HepG2 (cell line): ENCODE measurements around the gene FAH. TPM values are rescaled to one million over a fixed set of nuclear protein-coding genes. Genes with fewer than 3 reads are reported as not detected.
A peak's percentile ranks its signal among the peaks of the same experiment; 100 is the strongest.

ENCODE experiments used
- BCL6 ChIP-seq: IDR thresholded peaks from 2 replicates; pipeline ENCODE4 v1.6.1; 2016; ENCODE audit warnings: missing genetic modification reagents, missing compliant biosample characterization
- ESRRA ChIP-seq: sonication (generic); formaldehyde crosslinking; IDR thresholded peaks from 2 replicates; pipeline ENCODE4 v1.5.1; 2020; ENCODE audit warnings: mild to moderate bottlenecking, low read depth, missing genetic modification reagents
- HNRNPL ChIP-seq: fragments of 200-400 bp; formaldehyde crosslinking; IDR thresholded peaks from 2 replicates; pipeline ENCODE4 v1.6.1; 2017; ENCODE audit warnings: mild to moderate bottlenecking, low read depth, low read length
- HOXA5 ChIP-seq: sonication (generic); formaldehyde crosslinking; IDR thresholded peaks from 2 replicates; pipeline ENCODE4 v1.4.0; 2020; ENCODE audit warnings: missing genetic modification reagents
- MED1 ChIP-seq: sonication (generic); formaldehyde crosslinking; IDR thresholded peaks from 2 replicates; pipeline ENCODE4 v1.4.0; 2020; ENCODE audit warnings: missing genetic modification reagents
- MEF2D ChIP-seq: sonication (generic); formaldehyde crosslinking; IDR thresholded peaks from 2 replicates; pipeline ENCODE4 v1.5.1; 2020; ENCODE audit warnings: mild to moderate bottlenecking, missing genetic modification reagents
- MIER2 ChIP-seq: IDR thresholded peaks from 2 replicates; pipeline ENCODE4 v1.6.1; 2016; ENCODE audit warnings: missing biosample characterization, missing genetic modification reagents
- MLX ChIP-seq: IDR thresholded peaks from 2 replicates; pipeline ENCODE4 v1.6.1; 2016
- MYPOP ChIP-seq: sonication (generic); formaldehyde crosslinking; IDR thresholded peaks from 2 replicates; pipeline ENCODE4 v1.8.1; 2023; ENCODE audit warnings: mild to moderate bottlenecking, moderate library complexity, missing genetic modification reagents
- NR2F1 ChIP-seq, 2 experiments: fragments of 450-650 bp in 1 of 2; formaldehyde crosslinking in 1 of 2; IDR thresholded peaks; 2 replicates each; pipeline versions ENCODE4 v1.5.0 to v1.6.1; 2016 to 2020; ENCODE audit warnings: mild to moderate bottlenecking in 1 of 2, missing compliant biosample characterization in 1 of 2, missing genetic modification reagents in 1 of 2, moderate library complexity in 1 of 2
- PHF5A ChIP-seq: IDR thresholded peaks from one replicate; pipeline ENCODE4 v1.6.1; 2018; ENCODE audit warnings: low read depth, missing genetic modification reagents; ENCODE audit not compliant: unreplicated experiment
- PITX1 ChIP-seq: sonication (generic); formaldehyde crosslinking; IDR thresholded peaks from 2 replicates; pipeline ENCODE4 v1.5.1; 2020; ENCODE audit warnings: mild to moderate bottlenecking, missing genetic modification reagents
- SIX1 ChIP-seq: sonication (generic); formaldehyde crosslinking; IDR thresholded peaks from 2 replicates; pipeline ENCODE4 v1.4.0; 2020; ENCODE audit warnings: missing genetic modification reagents, borderline replicate concordance
- SOX6 ChIP-seq, 2 experiments: fragments of 450-650 bp in 1 of 2; sonication (generic) in 1 of 2; formaldehyde crosslinking in 1 of 2; IDR thresholded peaks; 2 replicates each; pipeline versions ENCODE4 v1.4.0 to v1.6.1; 2017 to 2020; ENCODE audit warnings: antibody characterized with exemption in 1 of 2, mild to moderate bottlenecking in 1 of 2, missing genetic modification reagents in 1 of 2
- THAP11 ChIP-seq: IDR thresholded peaks from 2 replicates; pipeline ENCODE4 v1.6.1; 2016; ENCODE audit warnings: missing biosample characterization, missing genetic modification reagents
- ZEB1 ChIP-seq: IDR thresholded peaks from 2 replicates; pipeline ENCODE4 v1.6.1; 2012; ENCODE audit warnings: mild to moderate bottlenecking, low read depth, inconsistent platforms; ENCODE audit not compliant: insufficient replicate concordance
- ZFP91 ChIP-seq: sonication (generic); formaldehyde crosslinking; IDR thresholded peaks from 2 replicates; pipeline ENCODE4 v1.9.0; 2022; ENCODE audit warnings: missing genetic modification reagents, mild to moderate bottlenecking, borderline replicate concordance
- ZIK1 ChIP-seq: sonication (generic); formaldehyde crosslinking; IDR thresholded peaks from 2 replicates; pipeline ENCODE4 v1.5.0; 2020; ENCODE audit warnings: mild to moderate bottlenecking, low read depth, missing genetic modification reagents, borderline replicate concordance
- ZMAT3 ChIP-seq: sonication (generic); formaldehyde crosslinking; conservative IDR thresholded peaks from 2 replicates; pipeline ENCODE4 v1.7.0; 2021; ENCODE audit warnings: missing genetic modification reagents
- ZNF124 ChIP-seq: sonication (generic); formaldehyde crosslinking; IDR thresholded peaks from 2 replicates; pipeline ENCODE4 v1.4.0; 2020; ENCODE audit warnings: missing genetic modification reagents
- ZNF329 ChIP-seq: sonication (generic); formaldehyde crosslinking; IDR thresholded peaks from 2 replicates; pipeline ENCODE4 v1.9.0; 2021; ENCODE audit warnings: low read depth, mild to moderate bottlenecking, missing genetic modification reagents
- ZNF556 ChIP-seq: sonication (generic); formaldehyde crosslinking; IDR thresholded peaks from 2 replicates; pipeline ENCODE4 v1.4.0; 2020; ENCODE audit warnings: mild to moderate bottlenecking, missing genetic modification reagents, borderline replicate concordance
- ZNF883 ChIP-seq: sonication (generic); formaldehyde crosslinking; IDR thresholded peaks from 2 replicates; pipeline ENCODE4 v1.5.1; 2020; ENCODE audit warnings: mild to moderate bottlenecking, missing genetic modification reagents; ENCODE audit errors: not compliant biosample characterization
- ZSCAN21 ChIP-seq: sonication (generic); formaldehyde crosslinking; IDR thresholded peaks from 2 replicates; pipeline ENCODE4 v1.8.0; 2022; ENCODE audit warnings: mild to moderate bottlenecking, missing genetic modification reagents, moderate library complexity, borderline replicate concordance
- polyA plus RNA-seq, 8 experiments: library from polyadenylated mRNA; depleted of rRNA in 3 of 8; stranded (reverse) in 7 of 8; unstranded in 1 of 8; fragments of >200 nt; fragmentation: Illumina TruSeq in 4 of 8; extraction: Trizol in 4 of 8; gene quantifications; 2 replicates each; pipeline versions ENCODE4 v1.2.1 to v1.2.3, GENCODE V29; 2011 to 2016; ENCODE audit warnings: low read depth in 4 of 8, missing spikeins in 1 of 8, mixed read lengths in 1 of 8; ENCODE audit not compliant: insufficient read depth in 1 of 8
- total RNA-seq, 5 experiments: library from RNA; depleted of rRNA; stranded (reverse); fragments of >200 nt; fragmentation: Illumina TruSeq; extraction: Trizol; gene quantifications; 2 replicates each; pipeline ENCODE4 v1.2.3, GENCODE V29; 2016; ENCODE audit warnings: low read depth in 1 of 5
- TF ChIP-seq, protein P1 (sequence below): sonication (generic); formaldehyde crosslinking; IDR thresholded peaks from 2 replicates; pipeline ENCODE4 v1.5.0; 2020; ENCODE audit warnings: mild to moderate bottlenecking, missing genetic modification reagents, moderate library complexity

FAH gene
- total and polyA plus RNA-seq, 2 of the 13 experiments (the other 11 are each of a cell fraction or from before 2014, with no cell fraction given), result 36.6 to 75.0 TPM

DNA sequence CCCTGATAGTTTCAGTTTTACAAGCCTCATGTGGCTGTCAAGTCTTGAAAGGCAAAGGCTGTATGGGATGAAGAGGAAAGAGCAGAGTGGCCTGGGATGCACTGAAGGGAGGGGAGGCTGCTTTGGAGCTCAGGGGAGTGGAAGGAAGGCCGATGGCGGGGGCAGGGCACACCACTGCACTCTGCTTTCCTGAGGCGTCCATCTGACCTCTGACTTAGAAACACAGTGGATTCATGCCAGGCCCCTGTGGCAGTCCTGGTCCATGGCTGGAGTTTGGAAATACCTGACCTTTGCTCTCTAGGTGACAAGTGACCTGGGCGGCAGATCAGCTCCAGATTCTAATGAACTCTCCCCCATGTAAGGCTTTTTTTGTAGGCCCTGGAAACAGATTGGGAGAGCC, 19.0 kb downstream of the FAH start (continued):
- TF ChIP-seq MLX (CRISPR knock-in tag) (peak; percentile 28; the same call in 1 of the 2 replicates), SIX1 (CRISPR knock-in tag) (peak; percentile 54; the same call in 1 of the 2 replicates), HOXA5 (0 out of 2 replicates have a peak, but pooled peaks have one; percentile 34), ZSCAN21 (CRISPR knock-in tag) (peak; percentile 47; the same call in 1 of the 2 replicates), ZNF329 (CRISPR knock-in tag) (0 out of 2 replicates have a peak, but pooled peaks have one; percentile 10), MIER2 (CRISPR knock-in tag) (0 out of 2 replicates have a peak, but pooled peaks have one; percentile 18), MED1 (CRISPR knock-in tag) (peak; percentile 81), PITX1 (peak; percentile 50; the same call in 1 of the 2 replicates), ESRRA (CRISPR knock-in tag) (peak; percentile 86; the same call in 1 of the 2 replicates), THAP11 (CRISPR knock-in tag) (peak; percentile 26; the same call in 1 of the 2 replicates), BCL6 (CRISPR knock-in tag) (peak; percentile 40; the same call in 1 of the 2 replicates), MEF2D (CRISPR knock-in tag) (peak; percentile 41; the same call in 1 of the 2 replicates), PHF5A (CRISPR knock-in tag) (peak; percentile 61), MYPOP (no peak), ZNF124 (CRISPR knock-in tag) (peak; percentile 53; the same call in 1 of the 2 replicates), ZIK1 (no peak), ZFP91 (CRISPR knock-in tag) (peak; percentile 30; the same call in 1 of the 2 replicates), NR2F1 (CRISPR knock-in tag; IDR thresholded peaks at IDR 0.05) (peak; percentile 89 to 91), SOX6 (IDR thresholded peaks at IDR 0.05) (no peak), SOX6 (CRISPR knock-in tag; IDR thresholded peaks at IDR 0.05) (peak; percentile 53), HNRNPL (0 out of 2 replicates have a peak, but pooled peaks have one; percentile 61), ZEB1 (peak; percentile 29), ZNF556 (CRISPR knock-in tag) (no peak), ZMAT3 (0 out of 2 replicates have a peak, but pooled peaks have one; percentile 55), ZNF883 (CRISPR knock-in tag) (peak; percentile 43)
- TF ChIP-seq, protein P1, sequence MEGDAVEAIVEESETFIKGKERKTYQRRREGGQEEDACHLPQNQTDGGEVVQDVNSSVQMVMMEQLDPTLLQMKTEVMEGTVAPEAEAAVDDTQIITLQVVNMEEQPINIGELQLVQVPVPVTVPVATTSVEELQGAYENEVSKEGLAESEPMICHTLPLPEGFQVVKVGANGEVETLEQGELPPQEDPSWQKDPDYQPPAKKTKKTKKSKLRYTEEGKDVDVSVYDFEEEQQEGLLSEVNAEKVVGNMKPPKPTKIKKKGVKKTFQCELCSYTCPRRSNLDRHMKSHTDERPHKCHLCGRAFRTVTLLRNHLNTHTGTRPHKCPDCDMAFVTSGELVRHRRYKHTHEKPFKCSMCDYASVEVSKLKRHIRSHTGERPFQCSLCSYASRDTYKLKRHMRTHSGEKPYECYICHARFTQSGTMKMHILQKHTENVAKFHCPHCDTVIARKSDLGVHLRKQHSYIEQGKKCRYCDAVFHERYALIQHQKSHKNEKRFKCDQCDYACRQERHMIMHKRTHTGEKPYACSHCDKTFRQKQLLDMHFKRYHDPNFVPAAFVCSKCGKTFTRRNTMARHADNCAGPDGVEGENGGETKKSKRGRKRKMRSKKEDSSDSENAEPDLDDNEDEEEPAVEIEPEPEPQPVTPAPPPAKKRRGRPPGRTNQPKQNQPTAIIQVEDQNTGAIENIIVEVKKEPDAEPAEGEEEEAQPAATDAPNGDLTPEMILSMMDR (CRISPR knock-in tag), result peak; percentile 31; the same call in 1 of the 2 replicates
